ENCODE results near the gene TMSB4X.

DNA sequence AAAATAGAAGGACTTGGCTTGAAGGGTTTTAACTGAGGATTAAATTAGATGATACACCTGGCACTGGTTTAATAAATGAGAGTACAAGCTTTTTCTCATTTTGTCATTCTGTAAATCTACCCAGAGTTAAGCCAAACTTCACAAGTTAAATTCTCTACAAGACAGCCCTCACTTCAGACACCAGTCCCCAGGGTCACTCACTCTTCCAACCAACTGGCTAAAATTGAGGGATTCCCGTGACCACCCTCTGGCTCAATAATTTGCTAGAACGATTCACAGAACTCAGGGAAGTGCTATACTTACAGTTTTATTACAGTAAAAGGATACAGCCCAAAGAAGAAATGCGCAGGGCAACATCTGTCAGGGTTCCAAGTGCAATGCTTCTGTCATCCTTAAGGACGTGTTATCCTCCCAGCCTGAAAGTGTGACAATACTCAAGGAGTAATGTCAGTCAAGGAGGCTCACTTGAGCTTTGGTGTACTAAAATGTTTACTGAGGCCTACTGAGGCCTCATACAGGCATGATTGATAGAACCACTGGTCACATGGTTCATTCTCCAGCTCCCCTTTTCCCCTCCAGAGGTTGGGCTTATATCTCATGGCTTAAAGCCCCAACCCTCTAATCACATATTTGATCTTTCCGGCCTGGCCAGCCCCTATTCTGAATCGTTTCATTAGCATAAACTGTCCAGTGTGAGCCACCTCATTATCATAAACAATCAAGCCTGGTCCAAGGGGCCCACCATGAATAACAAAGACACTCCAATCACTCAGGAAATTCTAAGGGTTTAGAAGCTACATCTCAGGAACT is 9.6 kb upstream of the TMSB4X start:
- TF ChIP-seq FOXJ3 (CRISPR knock-in tag; IDR thresholded peaks at IDR 0.05; ENCODE audit: borderline replicate concordance) (no peak), NR2C2 (CRISPR knock-in tag; IDR thresholded peaks at IDR 0.05) (no peak), SMAD3 (CRISPR knock-in tag; IDR thresholded peaks at IDR 0.05; ENCODE audit: borderline replicate concordance) (no peak), ELF4 (CRISPR knock-in tag; IDR thresholded peaks at IDR 0.05; ENCODE audit: low read depth) (no peak)
- TF ChIP-seq, protein P1, sequence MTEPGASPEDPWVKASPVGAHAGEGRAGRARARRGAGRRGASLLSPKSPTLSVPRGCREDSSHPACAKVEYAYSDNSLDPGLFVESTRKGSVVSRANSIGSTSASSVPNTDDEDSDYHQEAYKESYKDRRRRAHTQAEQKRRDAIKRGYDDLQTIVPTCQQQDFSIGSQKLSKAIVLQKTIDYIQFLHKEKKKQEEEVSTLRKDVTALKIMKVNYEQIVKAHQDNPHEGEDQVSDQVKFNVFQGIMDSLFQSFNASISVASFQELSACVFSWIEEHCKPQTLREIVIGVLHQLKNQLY (CRISPR knock-in tag; IDR thresholded peaks at IDR 0.05) = no peak
- TF ChIP-seq, protein P2, sequence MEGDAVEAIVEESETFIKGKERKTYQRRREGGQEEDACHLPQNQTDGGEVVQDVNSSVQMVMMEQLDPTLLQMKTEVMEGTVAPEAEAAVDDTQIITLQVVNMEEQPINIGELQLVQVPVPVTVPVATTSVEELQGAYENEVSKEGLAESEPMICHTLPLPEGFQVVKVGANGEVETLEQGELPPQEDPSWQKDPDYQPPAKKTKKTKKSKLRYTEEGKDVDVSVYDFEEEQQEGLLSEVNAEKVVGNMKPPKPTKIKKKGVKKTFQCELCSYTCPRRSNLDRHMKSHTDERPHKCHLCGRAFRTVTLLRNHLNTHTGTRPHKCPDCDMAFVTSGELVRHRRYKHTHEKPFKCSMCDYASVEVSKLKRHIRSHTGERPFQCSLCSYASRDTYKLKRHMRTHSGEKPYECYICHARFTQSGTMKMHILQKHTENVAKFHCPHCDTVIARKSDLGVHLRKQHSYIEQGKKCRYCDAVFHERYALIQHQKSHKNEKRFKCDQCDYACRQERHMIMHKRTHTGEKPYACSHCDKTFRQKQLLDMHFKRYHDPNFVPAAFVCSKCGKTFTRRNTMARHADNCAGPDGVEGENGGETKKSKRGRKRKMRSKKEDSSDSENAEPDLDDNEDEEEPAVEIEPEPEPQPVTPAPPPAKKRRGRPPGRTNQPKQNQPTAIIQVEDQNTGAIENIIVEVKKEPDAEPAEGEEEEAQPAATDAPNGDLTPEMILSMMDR (IDR thresholded peaks at IDR 0.05) = no peak
- TF ChIP-seq, protein P3, sequence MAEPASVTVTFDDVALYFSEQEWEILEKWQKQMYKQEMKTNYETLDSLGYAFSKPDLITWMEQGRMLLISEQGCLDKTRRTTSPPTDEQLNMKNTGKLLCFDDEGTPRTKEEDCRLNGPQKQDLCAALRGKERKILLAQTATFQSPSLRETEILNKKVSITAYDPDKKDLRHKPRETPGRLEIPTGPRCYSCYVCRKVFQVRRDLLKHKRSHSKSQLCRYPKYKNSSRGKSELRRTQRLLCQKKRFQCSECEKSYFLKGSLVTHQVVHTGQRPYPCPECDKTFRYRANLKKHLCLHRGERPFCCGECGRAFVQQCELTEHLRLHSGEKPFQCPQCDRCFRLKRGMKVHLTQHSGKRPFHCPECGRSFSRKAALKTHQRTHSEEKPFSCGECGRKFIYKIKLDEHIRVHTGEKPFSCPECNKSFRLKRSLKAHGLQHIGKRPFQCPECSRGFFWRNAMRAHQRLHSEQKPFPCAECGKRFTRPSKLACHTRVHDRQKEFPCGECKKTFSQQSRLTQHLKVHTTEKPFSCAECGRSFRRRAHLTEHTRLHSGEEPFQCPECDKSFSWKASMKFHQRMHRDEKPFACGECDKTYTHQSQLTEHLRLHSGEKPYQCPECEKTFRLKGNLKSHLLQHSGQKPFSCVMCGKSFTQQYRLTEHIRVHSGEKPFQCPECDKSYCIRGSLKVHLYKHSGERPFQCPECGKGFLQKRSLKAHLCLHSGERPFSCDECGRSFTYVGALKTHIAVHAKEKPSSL (CRISPR knock-in tag; conservative IDR thresholded peaks at IDR 0.05) = no peak
- TF ChIP-seq, protein P4, sequence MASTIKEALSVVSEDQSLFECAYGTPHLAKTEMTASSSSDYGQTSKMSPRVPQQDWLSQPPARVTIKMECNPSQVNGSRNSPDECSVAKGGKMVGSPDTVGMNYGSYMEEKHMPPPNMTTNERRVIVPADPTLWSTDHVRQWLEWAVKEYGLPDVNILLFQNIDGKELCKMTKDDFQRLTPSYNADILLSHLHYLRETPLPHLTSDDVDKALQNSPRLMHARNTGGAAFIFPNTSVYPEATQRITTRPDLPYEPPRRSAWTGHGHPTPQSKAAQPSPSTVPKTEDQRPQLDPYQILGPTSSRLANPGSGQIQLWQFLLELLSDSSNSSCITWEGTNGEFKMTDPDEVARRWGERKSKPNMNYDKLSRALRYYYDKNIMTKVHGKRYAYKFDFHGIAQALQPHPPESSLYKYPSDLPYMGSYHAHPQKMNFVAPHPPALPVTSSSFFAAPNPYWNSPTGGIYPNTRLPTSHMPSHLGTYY (CRISPR knock-in tag; IDR thresholded peaks at IDR 0.05) = no peak
- TF ChIP-seq, protein P5, sequence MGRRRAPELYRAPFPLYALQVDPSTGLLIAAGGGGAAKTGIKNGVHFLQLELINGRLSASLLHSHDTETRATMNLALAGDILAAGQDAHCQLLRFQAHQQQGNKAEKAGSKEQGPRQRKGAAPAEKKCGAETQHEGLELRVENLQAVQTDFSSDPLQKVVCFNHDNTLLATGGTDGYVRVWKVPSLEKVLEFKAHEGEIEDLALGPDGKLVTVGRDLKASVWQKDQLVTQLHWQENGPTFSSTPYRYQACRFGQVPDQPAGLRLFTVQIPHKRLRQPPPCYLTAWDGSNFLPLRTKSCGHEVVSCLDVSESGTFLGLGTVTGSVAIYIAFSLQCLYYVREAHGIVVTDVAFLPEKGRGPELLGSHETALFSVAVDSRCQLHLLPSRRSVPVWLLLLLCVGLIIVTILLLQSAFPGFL (CRISPR knock-in tag; IDR thresholded peaks at IDR 0.05; ENCODE audit: borderline replicate concordance) = no peak
